Stimulated activated CD4-positive, alpha-beta T cell treated with anti-CD3 and anti-CD28 coated beads, TNF-alpha, amount 100 ng/mL, for 1 hour (primary cell): ENCODE results near the gene FURIN.
"Not testable (repeated sequence)": the region's sequence is repeated elsewhere in the genome, so short reads cannot be mapped to it uniquely, and the experiment has no call there.

Experiments
- DNase-seq, 3 donors: peaks; one replicate each; pipeline ENCODE4 v3.0.0-alpha.2; 2020; ENCODE audit warnings: low read depth in 3 of 3, low spot score in 1 of 3

The FURIN gene

DNA sequence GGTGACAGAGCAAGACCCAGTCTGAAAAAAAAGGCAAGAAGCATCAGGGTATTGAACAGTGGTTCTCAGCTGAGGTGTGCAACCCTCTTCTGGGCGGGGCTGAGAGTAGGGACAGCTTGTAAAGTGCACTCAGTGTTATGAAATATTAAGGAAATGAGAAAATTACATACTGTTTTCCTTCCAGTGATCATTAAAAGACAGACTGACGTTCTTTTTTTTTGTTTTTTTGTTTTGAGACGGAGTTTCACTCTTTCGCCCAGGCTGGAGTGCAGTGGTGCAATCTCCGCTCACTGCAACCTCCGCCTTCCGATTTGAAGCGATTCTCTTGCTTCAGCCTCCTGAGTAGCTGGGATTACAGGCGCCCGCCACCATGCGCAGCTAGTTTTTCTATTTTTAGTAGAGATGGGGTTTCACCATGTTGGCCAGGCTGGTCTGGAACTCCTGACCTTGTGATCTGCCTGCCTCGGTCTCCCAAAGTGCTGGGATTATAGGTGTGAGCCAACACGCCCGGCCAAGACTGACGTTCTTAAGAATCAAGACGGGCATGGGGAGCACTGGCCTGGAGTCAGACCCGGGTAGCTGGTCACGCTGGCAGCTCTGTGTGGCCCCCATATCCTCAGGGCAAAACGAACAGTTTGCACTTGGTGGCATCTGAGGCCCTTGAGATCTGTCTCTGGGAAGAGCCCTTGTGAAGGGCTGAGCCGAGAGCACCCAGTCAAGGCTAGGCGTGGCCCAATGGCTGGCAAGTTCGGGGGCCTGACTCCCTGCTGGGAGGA, 46.1 kb downstream of the FURIN start:
- no peak for DNase-seq

DNA sequence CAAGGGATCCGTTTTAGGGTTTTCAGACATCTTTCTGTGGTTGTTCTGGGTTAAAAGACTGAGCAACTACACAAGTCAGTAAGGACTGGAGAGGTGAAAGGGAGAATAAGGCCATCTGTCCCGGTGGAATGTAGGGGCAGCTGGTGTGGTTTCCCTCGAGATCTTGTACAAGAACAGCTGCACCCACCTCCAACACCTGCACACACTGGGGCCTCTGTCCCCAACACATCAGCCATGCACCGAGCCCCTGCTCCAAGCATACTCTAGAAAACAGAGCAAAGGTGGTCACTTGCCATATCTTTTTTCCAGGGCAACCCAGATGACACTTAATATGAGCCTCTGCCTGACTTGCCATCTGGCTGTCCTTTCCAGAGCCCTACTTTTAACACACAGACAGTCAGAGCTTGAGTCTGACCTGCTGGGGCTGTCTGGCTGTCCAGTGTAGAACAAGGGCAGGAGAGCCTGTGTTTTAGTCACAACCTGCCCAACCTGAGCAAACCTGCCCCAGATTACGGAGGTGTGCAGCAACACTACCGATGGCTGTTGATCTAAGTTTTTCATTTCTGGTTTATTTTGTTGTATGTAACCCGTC, 46.9 kb downstream of the FURIN start:
- DNase-seq = no peak

DNA sequence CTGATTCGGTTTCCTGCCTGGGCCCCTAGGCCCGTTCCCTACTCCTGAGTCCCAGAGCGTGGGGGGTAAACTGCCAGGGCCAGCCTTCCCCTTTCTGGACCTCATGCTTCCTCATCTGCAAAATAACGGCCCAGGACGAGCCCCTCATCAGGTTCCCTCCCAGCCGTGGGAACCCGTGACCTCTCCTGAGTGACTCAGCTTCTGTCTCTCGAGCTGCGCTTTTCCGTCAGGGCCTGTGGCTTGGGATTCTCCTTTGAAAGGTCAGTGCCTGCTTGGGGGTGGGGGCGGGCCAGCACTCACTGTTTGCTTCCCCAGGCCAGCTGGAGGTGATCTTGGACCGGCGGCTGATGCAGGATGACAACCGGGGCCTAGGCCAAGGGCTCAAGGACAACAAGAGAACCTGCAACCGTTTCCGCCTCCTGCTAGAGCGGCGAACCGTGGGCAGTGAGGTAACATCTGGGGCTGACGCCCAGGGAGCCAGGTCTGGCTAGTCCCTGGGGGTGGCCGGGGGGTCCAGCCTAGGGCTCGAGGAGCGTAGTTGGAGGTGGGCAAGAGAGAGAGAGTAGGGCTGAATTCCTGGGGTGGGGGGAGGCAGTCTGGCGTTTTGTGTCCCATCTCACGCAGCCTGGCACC, 47.5 kb downstream of the FURIN start:
- DNase-seq = no peak

DNA sequence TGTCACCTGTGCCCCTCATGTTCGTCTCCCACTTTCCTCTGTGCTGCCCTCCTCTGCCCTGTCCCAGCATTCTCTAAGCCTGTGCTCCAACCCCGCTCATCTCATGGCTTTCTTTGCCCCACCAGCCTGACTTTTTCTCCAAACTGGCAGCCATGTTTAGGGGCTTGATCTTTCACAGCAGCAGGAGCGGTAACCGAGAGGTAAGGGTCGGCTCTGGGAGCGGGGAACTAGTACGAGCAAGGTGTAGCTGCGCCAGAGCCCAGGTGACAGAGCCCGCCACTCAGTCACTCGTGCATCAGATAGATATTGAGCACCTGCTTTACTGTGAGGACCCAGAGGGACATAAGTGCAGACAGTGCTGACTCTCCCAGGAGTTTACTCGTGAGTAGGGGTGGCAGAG, 48.1 kb downstream of the FURIN start:
- DNase-seq = no peak

DNA sequence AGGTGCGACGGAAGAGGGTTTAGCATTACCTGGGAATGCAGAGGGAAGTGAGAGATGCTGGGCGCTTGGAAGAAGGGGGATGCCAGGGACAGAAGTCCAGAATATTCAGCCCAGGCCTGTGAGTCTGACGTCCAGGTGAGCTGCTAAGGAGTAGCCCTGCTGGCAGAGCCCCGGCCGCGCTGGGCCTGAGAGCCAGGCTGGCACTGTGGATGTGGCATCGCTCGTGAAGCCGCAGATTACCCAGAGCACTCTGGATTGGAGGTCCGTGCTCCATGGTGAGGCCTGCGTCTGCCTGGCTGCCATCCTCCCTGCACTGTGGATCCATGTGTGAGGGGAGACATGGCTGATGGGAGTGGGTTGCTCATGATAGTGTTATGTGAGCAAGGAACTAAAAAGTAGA, 49.2 kb downstream of the FURIN start:
- DNase-seq = no peak

DNA sequence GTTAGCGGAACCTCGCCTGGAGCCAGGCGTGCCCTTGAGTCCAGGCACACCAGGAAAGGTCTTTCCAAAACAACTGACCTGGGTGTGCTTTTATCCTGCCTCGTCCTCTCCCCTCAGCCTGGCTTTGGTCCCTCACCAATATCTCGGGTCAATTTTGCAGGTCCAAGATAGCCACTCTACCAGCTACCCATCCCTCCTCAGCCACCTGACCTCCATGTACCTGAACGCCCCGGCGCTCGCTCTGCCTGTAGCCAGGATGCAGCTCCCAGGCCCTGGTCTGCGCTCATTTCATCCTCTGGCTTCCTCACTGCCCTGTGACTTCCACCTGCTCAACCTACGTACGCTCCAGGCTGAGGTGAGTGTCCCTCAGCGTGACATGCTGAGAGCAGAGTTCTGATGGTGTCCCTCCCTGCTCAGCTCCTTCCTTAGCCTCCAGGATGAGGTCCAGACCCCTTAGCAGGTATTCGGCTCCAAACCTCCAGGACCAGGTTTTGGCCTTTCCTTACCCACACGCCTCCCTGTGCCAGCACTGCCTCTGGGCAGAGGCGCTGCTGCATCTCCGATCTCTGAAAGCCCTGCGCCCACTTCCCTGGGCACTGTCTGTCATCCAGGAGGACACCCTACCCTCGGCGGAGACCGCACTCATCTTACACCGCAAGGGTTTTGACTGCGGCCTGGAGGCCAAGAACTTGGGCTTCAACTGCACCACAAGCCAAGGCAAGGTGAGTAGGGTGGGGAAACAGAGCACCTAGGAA, 49.8 kb downstream of the FURIN start:
- DNase-seq = no peak

DNA sequence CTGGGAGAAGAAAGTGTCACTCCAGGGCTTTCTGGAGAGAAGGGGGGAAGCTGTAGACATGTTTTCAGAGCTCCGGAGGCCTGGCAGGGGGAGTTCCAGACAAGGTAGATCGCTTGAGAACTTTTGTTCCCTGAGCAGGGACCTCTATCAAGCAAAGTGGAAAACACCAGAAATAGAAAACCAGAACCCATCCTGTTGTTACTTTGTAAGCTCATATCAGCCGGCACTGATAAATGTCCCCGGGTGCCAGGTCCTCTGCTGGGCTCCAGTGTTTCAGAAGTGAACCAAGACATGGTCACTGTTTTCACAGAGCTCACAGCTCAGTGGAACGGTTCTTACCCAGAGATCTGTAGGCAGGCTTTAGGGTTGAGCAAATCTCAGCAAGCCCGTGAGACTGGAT, 50.4 kb downstream of the FURIN start:
- no peak for DNase-seq

DNA sequence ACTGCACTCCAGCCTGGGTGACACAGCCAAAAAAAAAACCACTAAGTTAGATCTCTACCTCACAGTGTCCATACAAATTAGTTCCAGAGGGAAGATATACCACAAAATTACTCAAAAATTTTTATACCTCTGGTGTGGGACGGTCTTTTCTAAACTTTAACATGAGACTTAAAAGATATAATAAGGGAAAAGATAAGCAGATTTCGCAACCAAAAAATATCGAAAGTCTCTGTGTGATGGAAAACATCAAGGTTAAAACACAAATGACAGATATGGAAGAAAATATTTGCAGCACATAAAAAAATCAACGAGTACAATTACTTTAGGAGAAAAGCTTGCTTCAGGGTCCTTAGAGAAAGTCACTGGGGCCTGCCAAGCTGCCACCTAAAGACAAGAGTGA, 53.5 kb downstream of the FURIN start:
- no peak for DNase-seq

DNA sequence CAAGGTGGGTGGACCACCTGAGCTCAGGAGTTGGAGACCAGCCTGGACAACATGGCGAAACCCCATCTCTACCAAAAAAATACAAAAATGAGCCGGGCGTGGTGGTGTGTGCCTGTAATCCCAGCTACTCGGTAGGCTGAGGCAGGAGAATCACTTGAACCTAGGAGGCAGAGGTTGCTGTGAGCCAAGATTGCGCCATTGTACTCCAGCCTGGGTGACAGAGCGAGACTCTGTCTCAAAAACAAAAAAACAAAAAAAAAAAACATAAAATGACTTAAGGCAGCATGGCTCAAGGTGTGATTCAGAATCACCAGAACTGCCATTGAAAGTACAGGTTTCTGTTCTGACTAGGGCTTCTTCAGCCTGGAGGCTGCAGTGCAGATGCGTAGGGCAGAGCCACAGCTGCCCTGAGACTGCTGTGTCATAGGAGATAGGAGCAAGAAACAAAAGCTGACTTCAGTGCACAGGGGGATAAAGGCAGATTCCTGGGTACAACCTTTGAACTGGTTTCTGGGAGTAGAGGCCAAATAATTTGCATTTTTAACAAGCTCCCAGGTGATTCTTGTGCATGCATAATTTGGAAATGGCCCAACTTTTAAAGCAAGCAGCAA, 54.4 kb downstream of the FURIN start:
- DNase-seq = not testable (repeated sequence)

DNA sequence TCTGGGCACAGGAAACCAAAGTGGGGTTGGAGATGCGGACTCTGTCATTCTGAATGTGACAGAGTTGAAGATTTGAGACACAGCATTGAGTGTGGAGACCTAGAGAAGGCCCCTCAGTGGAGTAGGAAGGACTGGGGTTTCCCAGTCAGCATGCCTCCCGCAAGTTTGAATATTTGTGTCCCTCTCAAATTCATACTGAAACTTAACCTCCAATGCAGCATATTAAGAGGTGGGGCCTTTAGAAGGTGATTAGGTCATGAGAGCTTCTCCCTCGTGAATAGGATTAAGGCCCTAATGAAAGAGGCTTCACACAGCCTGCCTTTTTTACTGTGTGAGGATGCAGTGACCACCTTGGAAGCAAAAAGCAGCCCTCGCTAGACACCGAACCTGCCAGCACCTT, 56.0 kb downstream of the FURIN start:
- no peak for DNase-seq

DNA sequence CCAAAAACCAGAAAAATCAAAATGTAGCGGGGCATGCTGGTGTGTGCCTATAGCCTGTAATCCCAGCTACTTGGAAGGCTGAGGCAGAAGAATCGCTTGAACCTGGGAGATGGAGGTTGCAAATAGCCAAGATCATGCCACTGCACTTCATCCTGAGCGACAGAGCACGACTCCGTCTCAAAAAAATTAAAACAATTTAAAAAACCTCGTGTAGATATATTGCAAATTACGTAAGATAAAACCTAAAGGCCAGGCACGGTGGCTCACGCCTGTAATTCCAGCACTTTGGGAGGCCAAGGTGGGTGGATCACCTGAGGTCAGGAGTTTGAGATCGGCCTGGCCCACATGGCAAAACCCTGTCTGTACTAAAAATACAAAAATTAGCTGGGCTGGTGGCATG, 58.4 kb downstream of the FURIN start:
- DNase-seq = not testable (repeated sequence)

DNA sequence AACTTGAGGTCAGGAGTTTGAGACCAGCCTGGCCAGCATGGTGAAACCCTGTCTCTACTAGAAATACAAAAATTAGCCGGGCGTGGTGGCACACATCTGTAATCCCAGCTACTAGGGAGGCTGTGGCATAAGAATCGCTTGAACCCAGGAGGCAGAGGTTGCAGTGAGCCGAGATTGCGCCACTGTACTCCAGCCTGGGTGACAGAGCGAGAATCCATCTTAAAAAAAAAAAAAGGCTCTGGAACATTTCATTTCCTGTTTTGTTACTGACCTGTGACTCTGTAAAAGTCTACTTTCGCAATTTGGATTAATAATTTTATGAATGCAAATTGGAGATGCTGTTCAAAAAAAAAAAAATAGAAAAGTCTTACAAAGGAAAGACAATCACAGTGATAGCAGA, 59.7 kb downstream of the FURIN start:
- DNase-seq = not testable (repeated sequence)

DNA sequence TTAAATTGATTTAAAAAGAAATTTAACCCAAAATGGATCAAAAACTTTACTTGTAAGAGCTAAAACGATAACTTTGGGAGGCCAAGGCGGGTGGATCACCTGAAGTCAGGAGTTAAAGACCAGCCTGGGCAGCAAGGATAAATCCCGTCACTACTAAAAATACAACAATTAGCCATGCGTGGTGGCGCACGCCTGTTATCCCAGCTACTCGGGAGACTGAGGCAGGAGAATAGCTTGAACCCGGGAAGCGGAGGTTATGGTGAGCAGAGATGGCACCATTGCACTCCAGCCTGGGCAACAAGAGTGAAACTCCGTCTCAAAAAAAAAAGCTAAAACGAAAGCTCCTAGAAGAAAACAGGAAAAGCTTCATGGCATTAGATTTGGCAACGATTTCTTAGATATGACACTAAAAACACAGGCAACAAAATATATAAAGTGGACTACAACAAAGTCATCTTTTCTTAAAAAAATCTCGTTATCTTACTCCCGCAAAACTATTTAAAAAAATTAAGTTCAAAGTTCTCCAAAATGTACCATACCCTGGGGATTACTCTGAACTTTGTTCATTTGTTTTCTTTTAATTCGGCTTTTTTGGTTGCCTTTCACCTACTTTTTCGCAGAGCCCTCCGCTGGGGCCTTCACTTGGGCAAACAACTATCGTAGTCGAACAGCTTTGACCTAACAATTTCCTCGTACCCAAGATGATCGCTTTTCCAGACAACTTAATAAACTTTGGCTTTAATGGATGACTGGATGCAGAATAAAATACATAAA, 61.0 kb downstream of the FURIN start:
- no peak for DNase-seq

DNA sequence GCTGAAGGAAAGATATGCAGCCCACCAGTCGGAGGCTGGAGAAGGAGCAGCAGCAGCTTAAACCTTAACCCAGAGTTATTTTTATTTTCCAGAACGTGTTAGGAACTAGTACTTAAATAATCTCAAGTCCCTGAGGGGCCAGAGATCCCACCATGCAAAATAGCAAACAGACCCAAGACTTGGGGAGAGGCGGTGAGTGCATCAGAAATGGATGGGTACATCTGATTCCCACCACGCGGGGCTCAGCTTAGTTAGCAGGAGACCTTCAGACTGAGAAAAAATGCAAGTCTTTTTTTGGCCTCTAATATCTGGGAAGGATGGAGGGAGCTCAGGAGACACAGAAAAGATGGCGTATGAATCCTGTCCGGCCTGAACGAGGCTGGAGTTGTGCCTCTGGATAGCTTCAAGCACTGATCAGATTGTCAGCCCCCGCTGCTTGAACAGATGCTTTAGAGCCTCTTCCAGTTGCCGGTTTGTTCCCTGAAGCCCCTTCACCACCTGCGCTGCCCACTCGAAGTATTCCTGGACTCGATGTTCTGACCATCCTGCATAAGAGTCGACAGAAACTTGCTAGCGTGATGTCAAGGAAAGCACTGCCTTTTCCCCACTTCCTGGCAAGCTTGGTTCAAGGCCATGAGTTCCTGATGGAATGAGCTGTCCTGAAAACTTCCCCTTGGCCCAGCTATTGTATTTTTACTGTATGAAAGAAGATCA, 62.6 kb downstream of the FURIN start:
- DNase-seq = no peak

DNA sequence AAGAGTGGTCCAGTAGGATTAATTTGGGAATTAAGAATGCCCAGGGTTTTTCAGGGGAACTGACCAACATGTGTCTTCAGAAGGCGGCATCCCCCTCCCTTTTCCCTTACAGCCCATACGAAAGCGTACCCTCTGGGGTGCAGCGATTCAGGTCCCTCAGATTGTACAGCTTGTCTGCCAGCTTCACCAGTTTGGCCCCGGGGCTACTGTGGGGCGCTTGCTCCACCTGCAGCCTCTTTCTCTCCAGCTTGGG, 63.1 kb downstream of the FURIN start:
- no peak for DNase-seq

DNA sequence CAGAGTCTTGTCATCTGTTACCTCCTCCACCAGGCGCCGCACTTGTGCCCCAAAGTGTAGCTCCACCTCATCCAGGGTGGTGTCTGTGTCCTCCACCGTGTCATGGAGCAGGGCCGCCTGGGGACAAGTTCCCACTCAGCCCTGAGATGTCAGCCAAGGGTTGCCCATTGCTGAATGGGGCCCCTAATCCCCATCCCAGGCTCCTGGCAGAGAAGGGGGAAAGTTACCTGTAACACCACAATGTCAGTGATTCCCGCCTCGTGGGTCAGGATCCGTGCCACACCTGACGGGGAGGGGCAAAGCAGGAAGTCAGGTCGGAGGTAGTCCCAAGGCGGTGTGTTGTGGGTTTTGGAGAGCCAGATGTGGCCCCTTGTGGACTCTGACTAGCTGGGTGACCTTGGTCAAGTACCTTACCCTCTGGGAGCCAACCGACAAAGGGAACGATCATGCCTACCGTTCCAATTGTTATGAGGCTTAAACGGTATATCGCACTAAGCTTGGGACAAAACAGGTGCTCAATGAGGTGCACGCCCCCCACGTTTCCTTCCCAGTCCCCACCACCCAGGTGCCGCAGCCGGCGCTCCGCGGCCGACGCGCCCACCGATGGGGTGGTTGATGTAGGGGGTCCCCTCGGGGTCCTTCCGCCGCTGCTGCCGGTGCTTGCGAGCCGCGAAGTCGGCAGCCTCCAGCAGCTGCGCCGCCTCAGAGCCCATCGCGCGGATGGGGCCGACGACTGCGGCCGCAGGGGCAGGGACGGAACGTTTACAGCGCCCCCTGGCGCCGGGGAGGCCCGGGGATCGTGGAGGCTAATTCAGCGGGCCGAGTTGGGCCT, 63.7 kb downstream of the FURIN start, which contains the start of gene HDDC3:
TSS of gene HDDC3 (minus strand) at position 722 of the 832 bp plus-strand sequence. CDS start at position 713, 9 bp downstream.
- DNase-seq = peak; percentile 67 to 95 (median 74)

DNA sequence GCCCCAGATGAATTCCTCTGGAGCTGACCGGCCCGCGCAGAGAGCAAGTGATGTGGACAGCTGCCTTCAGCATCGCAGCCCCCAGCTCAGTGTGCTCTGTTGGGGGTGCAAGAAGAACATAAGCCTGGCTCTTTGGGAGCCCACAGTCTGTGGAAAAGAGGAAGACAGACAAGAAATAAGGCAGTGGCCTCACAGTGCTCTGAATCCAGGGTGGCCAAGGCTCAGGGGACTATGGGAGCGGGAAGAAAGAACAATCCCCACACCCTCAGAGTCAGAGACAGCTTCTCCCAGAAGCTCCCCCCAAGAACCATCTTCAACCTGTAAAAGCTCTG, 64.2 kb downstream of the FURIN start:
- DNase-seq = no peak
